HEK293 (cell line): ENCODE measurements around the gene EZH1.

Source experiments
- FEZF1 ChIP-seq: fragments of 450-650 bp; formaldehyde crosslinking; IDR thresholded peaks from 2 replicates; pipeline ENCODE4 v1.5.1; 2016; ENCODE audit warnings: missing biosample characterization, missing genetic modification characterization
- HOXA7 ChIP-seq: sonication (generic); formaldehyde crosslinking; IDR thresholded peaks from 2 replicates; pipeline ENCODE4 v1.8.1; 2022; ENCODE audit warnings: missing genetic modification reagents, borderline replicate concordance
- KLF1 ChIP-seq: fragments of 450-650 bp; formaldehyde crosslinking; IDR thresholded peaks from 2 replicates; pipeline ENCODE4 v1.5.1; 2016; ENCODE audit warnings: missing biosample characterization, missing genetic modification characterization
- KLF7 ChIP-seq: fragments of 450-650 bp; formaldehyde crosslinking; IDR thresholded peaks from 2 replicates; pipeline ENCODE4 v1.5.1; 2016; ENCODE audit warnings: missing biosample characterization, missing genetic modification characterization, borderline replicate concordance
- KLF8 ChIP-seq: fragments of 450-650 bp; formaldehyde crosslinking; IDR thresholded peaks from 2 replicates; pipeline ENCODE4 v1.5.1; 2016; ENCODE audit warnings: missing biosample characterization, missing genetic modification characterization
- MEIS1 ChIP-seq: sonication (generic); formaldehyde crosslinking; IDR thresholded peaks from 2 replicates; pipeline ENCODE4 v1.8.1; 2022; ENCODE audit warnings: missing genetic modification reagents, mild to moderate bottlenecking, borderline replicate concordance
- MYNN ChIP-seq: fragments of 450-650 bp; formaldehyde crosslinking; IDR thresholded peaks from 2 replicates; pipeline ENCODE4 v1.5.1; 2016; ENCODE audit warnings: missing biosample characterization, missing genetic modification characterization, borderline replicate concordance
- SALL2 ChIP-seq: fragments of 450-650 bp; formaldehyde crosslinking; IDR thresholded peaks from 2 replicates; pipeline ENCODE4 v1.5.0; 2017; ENCODE audit warnings: missing biosample characterization, mild to moderate bottlenecking, missing genetic modification characterization, borderline replicate concordance
- SCRT1 ChIP-seq: fragments of 450-650 bp; formaldehyde crosslinking; IDR thresholded peaks from 2 replicates; pipeline ENCODE4 v1.5.1; 2016; ENCODE audit warnings: missing biosample characterization, missing genetic modification characterization, borderline replicate concordance
- SP3 ChIP-seq: fragments of 450-650 bp; formaldehyde crosslinking; IDR thresholded peaks from 2 replicates; pipeline ENCODE4 v1.5.1; 2016; ENCODE audit warnings: missing biosample characterization, missing genetic modification characterization
- YY1 ChIP-seq: fragments of 450-650 bp; formaldehyde crosslinking; IDR thresholded peaks from 2 replicates; pipeline ENCODE4 v1.5.1; 2018; ENCODE audit warnings: missing biosample characterization, missing genetic modification characterization
- ZBTB1 ChIP-seq: fragments of 450-650 bp; formaldehyde crosslinking; IDR thresholded peaks from 2 replicates; pipeline ENCODE4 v1.5.1; 2016; ENCODE audit warnings: missing biosample characterization, missing genetic modification characterization
- ZNF132 ChIP-seq: fragments of 450-650 bp; formaldehyde crosslinking; IDR thresholded peaks from 2 replicates; pipeline ENCODE4 v1.5.1; 2017; ENCODE audit warnings: missing biosample characterization, missing genetic modification characterization, borderline replicate concordance
- ZNF157 ChIP-seq: fragments of 450-650 bp; formaldehyde crosslinking; IDR thresholded peaks from 2 replicates; pipeline ENCODE4 v1.5.1; 2016; ENCODE audit warnings: missing biosample characterization, missing genetic modification characterization
- ZNF248 ChIP-seq: fragments of 450-650 bp; formaldehyde crosslinking; IDR thresholded peaks from 2 replicates; pipeline ENCODE4 v1.5.1; 2017; ENCODE audit warnings: missing biosample characterization, missing genetic modification characterization
- ZNF292 ChIP-seq: fragments of 450-650 bp; formaldehyde crosslinking; IDR thresholded peaks from 2 replicates; pipeline ENCODE4 v1.5.1; 2016; ENCODE audit warnings: low read depth, missing biosample characterization, missing genetic modification characterization, borderline replicate concordance
- ZNF302 ChIP-seq: fragments of 450-650 bp; formaldehyde crosslinking; IDR thresholded peaks from 2 replicates; pipeline ENCODE4 v1.5.1; 2016; ENCODE audit warnings: missing biosample characterization, missing genetic modification characterization, low read depth
- ZNF449 ChIP-seq: fragments of 450-650 bp; formaldehyde crosslinking; IDR thresholded peaks from 2 replicates; pipeline ENCODE4 v1.5.1; 2017; ENCODE audit warnings: missing biosample characterization, mild to moderate bottlenecking, missing genetic modification characterization, moderate library complexity
- ZNF473 ChIP-seq: fragments of 450-650 bp; formaldehyde crosslinking; IDR thresholded peaks from 2 replicates; pipeline ENCODE4 v1.5.1; 2017; ENCODE audit warnings: missing biosample characterization, missing genetic modification characterization
- ZNF530 ChIP-seq: fragments of 450-650 bp; formaldehyde crosslinking; IDR thresholded peaks from 2 replicates; pipeline ENCODE4 v1.5.1; 2016; ENCODE audit warnings: low read depth, missing biosample characterization, missing genetic modification characterization
- ZNF549 ChIP-seq: fragments of 450-650 bp; IDR thresholded peaks from 2 replicates; pipeline ENCODE4 v1.5.1; 2018; ENCODE audit warnings: missing biosample characterization, missing genetic modification characterization, mild to moderate bottlenecking, inconsistent platforms, moderate library complexity
- ZNF555 ChIP-seq: fragments of 450-650 bp; formaldehyde crosslinking; conservative IDR thresholded peaks from 2 replicates; pipeline ENCODE4 v1.5.1; 2017; ENCODE audit warnings: missing biosample characterization, mild to moderate bottlenecking, missing genetic modification characterization, inconsistent platforms
- ZNF692 ChIP-seq: fragments of 450-650 bp; formaldehyde crosslinking; IDR thresholded peaks from 2 replicates; pipeline ENCODE4 v1.5.1; 2016; ENCODE audit warnings: missing biosample characterization, missing genetic modification characterization
- ZNF747 ChIP-seq: fragments of 450-650 bp; formaldehyde crosslinking; IDR thresholded peaks from 2 replicates; pipeline ENCODE4 v1.5.1; 2016; ENCODE audit warnings: missing biosample characterization, missing genetic modification characterization
- ZNF785 ChIP-seq: fragments of 450-650 bp; formaldehyde crosslinking; IDR thresholded peaks from 2 replicates; pipeline ENCODE4 v1.5.1; 2016; ENCODE audit warnings: missing biosample characterization, missing genetic modification characterization
- ZSCAN16 ChIP-seq: fragments of 450-650 bp; formaldehyde crosslinking; IDR thresholded peaks from 2 replicates; pipeline ENCODE4 v1.5.1; 2016; ENCODE audit warnings: missing biosample characterization, missing genetic modification characterization
- ZSCAN23 ChIP-seq: fragments of 450-650 bp; formaldehyde crosslinking; IDR thresholded peaks from 2 replicates; pipeline ENCODE4 v1.5.1; 2016; ENCODE audit warnings: missing biosample characterization, missing genetic modification characterization
- TF ChIP-seq, protein P1 (sequence below): fragments of 450-650 bp; formaldehyde crosslinking; IDR thresholded peaks from 2 replicates; pipeline ENCODE4 v1.5.1; 2016; ENCODE audit warnings: missing biosample characterization, missing genetic modification characterization
- TF ChIP-seq, protein P2 (sequence below): fragments of 450-650 bp; formaldehyde crosslinking; IDR thresholded peaks from 2 replicates; pipeline ENCODE4 v1.5.1; 2016; ENCODE audit warnings: missing biosample characterization, missing genetic modification characterization
- TF ChIP-seq, protein P3 (sequence below): fragments of 450-650 bp; formaldehyde crosslinking; IDR thresholded peaks from 2 replicates; pipeline ENCODE4 v1.5.1; 2016; ENCODE audit warnings: missing biosample characterization, missing genetic modification characterization
- TF ChIP-seq, protein P4 (sequence below): fragments of 450-650 bp; formaldehyde crosslinking; IDR thresholded peaks from 2 replicates; pipeline ENCODE4 v1.5.1; 2016; ENCODE audit warnings: missing biosample characterization, missing genetic modification characterization

EZH1 gene

DNA sequence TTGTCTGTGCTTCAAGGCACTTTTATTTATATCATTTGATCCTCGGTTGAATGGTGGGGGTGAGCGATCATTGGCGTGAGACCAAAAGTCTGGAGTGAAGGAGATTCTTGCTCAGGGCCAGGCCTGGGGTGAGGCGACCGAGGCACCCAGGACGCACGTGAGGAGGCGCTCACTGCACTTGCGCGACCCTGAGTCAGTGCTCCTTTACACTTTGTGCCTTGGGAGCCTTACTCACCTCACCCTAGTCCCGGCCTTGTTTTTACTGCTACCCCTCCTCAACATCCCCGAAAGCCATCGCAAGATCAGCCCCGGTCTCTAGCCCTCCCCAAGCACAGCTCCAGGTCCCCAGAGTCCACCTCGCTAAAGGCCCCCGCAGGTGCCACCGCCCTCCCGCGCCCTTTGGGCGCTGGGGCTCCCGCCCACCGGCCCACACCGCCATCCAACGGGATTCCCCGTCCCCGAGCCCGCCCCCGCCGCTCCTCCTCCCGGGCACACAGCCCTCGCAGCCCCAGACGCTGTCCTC lies 496 bp downstream of the EZH1 start (continued):
- TF ChIP-seq MEIS1 (CRISPR knock-in tag) (no peak), MYNN (tag by site-specific recombination) (no peak), ZNF157 (tag by site-specific recombination) (no peak), ZNF549 (tag by site-specific recombination) (no peak), ZNF785 (tag by site-specific recombination) (no peak), SALL2 (tag by site-specific recombination) (no peak), YY1 (tag by site-specific recombination) (no peak), ZNF449 (tag by site-specific recombination) (no peak), ZNF302 (tag by site-specific recombination) (no peak), SP3 (tag by site-specific recombination) (no peak), FEZF1 (tag by site-specific recombination) (no peak), KLF1 (tag by site-specific recombination) (peak; percentile 83), ZNF292 (tag by site-specific recombination) (no peak), SCRT1 (tag by site-specific recombination) (no peak), ZNF132 (no peak), ZNF747 (tag by site-specific recombination) (no peak), ZNF248 (tag by site-specific recombination) (no peak), ZSCAN16 (tag by site-specific recombination) (no peak), ZSCAN23 (no peak), KLF7 (peak; percentile 80), ZNF530 (tag by site-specific recombination) (no peak), ZNF473 (tag by site-specific recombination) (no peak), ZNF692 (tag by site-specific recombination) (no peak), KLF8 (peak; percentile 65; the same call in 1 of the 2 replicates), HOXA7 (CRISPR knock-in tag) (no peak), ZBTB1 (tag by site-specific recombination) (no peak), ZNF555 (tag by site-specific recombination) (no peak)
- TF ChIP-seq, protein P1, sequence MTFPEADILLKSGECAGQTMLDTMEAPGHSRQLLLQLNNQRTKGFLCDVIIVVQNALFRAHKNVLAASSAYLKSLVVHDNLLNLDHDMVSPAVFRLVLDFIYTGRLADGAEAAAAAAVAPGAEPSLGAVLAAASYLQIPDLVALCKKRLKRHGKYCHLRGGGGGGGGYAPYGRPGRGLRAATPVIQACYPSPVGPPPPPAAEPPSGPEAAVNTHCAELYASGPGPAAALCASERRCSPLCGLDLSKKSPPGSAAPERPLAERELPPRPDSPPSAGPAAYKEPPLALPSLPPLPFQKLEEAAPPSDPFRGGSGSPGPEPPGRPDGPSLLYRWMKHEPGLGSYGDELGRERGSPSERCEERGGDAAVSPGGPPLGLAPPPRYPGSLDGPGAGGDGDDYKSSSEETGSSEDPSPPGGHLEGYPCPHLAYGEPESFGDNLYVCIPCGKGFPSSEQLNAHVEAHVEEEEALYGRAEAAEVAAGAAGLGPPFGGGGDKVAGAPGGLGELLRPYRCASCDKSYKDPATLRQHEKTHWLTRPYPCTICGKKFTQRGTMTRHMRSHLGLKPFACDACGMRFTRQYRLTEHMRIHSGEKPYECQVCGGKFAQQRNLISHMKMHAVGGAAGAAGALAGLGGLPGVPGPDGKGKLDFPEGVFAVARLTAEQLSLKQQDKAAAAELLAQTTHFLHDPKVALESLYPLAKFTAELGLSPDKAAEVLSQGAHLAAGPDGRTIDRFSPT (tag by site-specific recombination): peak; percentile 83
- TF ChIP-seq, protein P2, sequence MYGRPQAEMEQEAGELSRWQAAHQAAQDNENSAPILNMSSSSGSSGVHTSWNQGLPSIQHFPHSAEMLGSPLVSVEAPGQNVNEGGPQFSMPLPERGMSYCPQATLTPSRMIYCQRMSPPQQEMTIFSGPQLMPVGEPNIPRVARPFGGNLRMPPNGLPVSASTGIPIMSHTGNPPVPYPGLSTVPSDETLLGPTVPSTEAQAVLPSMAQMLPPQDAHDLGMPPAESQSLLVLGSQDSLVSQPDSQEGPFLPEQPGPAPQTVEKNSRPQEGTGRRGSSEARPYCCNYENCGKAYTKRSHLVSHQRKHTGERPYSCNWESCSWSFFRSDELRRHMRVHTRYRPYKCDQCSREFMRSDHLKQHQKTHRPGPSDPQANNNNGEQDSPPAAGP (tag by site-specific recombination): 0 out of 2 replicates have a peak, but pooled peaks have one; percentile 53
- TF ChIP-seq, protein P3, sequence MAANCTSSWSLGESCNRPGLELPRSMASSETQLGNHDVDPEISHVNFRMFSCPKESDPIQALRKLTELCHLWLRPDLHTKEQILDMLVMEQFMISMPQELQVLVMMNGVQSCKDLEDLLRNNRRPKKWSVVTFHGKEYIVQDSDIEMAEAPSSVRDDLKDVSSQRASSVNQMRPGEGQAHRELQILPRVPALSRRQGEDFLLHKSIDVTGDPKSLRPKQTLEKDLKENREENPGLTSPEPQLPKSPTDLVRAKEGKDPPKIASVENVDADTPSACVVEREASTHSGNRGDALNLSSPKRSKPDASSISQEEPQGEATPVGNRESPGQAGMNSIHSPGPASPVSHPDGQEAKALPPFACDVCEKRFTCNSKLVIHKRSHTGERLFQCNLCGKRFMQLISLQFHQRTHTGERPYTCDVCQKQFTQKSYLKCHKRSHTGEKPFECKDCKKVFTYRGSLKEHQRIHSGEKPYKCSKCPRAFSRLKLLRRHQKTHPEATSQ: 0 out of 2 replicates have a peak, but pooled peaks have one; percentile 5
- TF ChIP-seq, protein P4, sequence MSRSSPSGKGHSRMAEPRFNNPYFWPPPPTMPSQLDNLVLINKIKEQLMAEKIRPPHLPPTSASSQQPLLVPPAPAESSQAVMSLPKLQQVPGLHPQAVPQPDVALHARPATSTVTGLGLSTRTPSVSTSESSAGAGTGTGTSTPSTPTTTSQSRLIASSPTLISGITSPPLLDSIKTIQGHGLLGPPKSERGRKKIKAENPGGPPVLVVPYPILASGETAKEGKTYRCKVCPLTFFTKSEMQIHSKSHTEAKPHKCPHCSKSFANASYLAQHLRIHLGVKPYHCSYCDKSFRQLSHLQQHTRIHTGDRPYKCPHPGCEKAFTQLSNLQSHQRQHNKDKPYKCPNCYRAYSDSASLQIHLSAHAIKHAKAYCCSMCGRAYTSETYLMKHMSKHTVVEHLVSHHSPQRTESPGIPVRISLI (tag by site-specific recombination): no peak
